DND-41 (cell line): ENCODE data around the gene C12orf75.
"Not testable (repeated sequence)": the region's sequence is repeated elsewhere in the genome, so short reads cannot be mapped to it uniquely, and the experiment has no call there.

Experiments
- ATAC-seq: fragments of 200-7000 bp; cut with Tn5 transposase; 3 replicates; pipeline ENCODE4 v1.9.1; 2021; ENCODE audit warnings: low read depth; ENCODE audit not compliant: insufficient read depth
- DNase-seq: peaks from one replicate; pipeline ENCODE4 v3.0.0-alpha.2; 2020
- H2AFZ ChIP-seq: 2 replicates; pipeline ENCODE4 v1.6.0; 2012; ENCODE audit warnings: low read depth, low read length
- H3K27ac ChIP-seq: 2 replicates; pipeline ENCODE4 v1.5.1; 2012; ENCODE audit warnings: low read length, inconsistent platforms
- H3K27me3 ChIP-seq: fragments of 200-600 bp; sonication (generic); 2 replicates; pipeline ENCODE4 v1.6.0; 2012; ENCODE audit warnings: low read length, mild to moderate bottlenecking, inconsistent platforms; ENCODE audit not compliant: insufficient read depth, poor library complexity
- H3K36me3 ChIP-seq: 2 replicates; pipeline ENCODE4 v1.5.1; 2012; ENCODE audit warnings: low read length, inconsistent platforms; ENCODE audit not compliant: insufficient read depth
- H3K4me1 ChIP-seq: 2 replicates; pipeline ENCODE4 v1.5.1; 2012; ENCODE audit warnings: mild to moderate bottlenecking, low read length; ENCODE audit not compliant: insufficient read depth
- H3K4me2 ChIP-seq: 2 replicates; pipeline ENCODE4 v1.6.0; 2012; ENCODE audit warnings: mild to moderate bottlenecking, moderate library complexity, low read length, inconsistent platforms; ENCODE audit not compliant: insufficient read depth
- H3K4me3 ChIP-seq, 2 experiments: fragments of 200-600 bp in 1 of 2; shearing (Covaris generic) in 1 of 2; 2 replicates each; pipeline ENCODE4 v1.5.1; 2012 to 2016; ENCODE audit warnings: inconsistent platforms in 2 of 2, low read length in 2 of 2, mild to moderate bottlenecking in 2 of 2, low read depth in 1 of 2, moderate library complexity in 1 of 2
- H3K79me2 ChIP-seq: 2 replicates; pipeline ENCODE4 v1.6.0; 2012; ENCODE audit warnings: low read length, inconsistent platforms; ENCODE audit not compliant: insufficient read depth
- H3K9ac ChIP-seq: 2 replicates; pipeline ENCODE4 v1.6.0; 2012; ENCODE audit warnings: low read depth, mild to moderate bottlenecking, inconsistent platforms, low read length, moderate library complexity
- H3K9me3 ChIP-seq: 2 replicates; pipeline ENCODE4 v1.5.1; 2012; ENCODE audit warnings: low read length, moderate library complexity, mild to moderate bottlenecking, inconsistent platforms; ENCODE audit not compliant: insufficient read depth, severe bottlenecking
- H4K20me1 ChIP-seq: 2 replicates; pipeline ENCODE4 v1.6.0; 2012; ENCODE audit warnings: low read length; ENCODE audit not compliant: insufficient read depth
- EZH2 ChIP-seq: IDR thresholded peaks from 3 replicates; pipeline ENCODE4 v1.6.1; 2012; ENCODE audit warnings: borderline replicate concordance, low read depth, mild to moderate bottlenecking, moderate library complexity, low read length, inconsistent platforms; ENCODE audit not compliant: severe bottlenecking
- TF ChIP-seq, protein P1 (sequence below): IDR thresholded peaks from 2 replicates; pipeline ENCODE4 v1.5.1; 2012; ENCODE audit warnings: borderline replicate concordance, low read length, moderate library complexity, mild to moderate bottlenecking; ENCODE audit not compliant: poor library complexity, severe bottlenecking; ENCODE audit errors: extremely low read depth

Gene C12orf75

DNA sequence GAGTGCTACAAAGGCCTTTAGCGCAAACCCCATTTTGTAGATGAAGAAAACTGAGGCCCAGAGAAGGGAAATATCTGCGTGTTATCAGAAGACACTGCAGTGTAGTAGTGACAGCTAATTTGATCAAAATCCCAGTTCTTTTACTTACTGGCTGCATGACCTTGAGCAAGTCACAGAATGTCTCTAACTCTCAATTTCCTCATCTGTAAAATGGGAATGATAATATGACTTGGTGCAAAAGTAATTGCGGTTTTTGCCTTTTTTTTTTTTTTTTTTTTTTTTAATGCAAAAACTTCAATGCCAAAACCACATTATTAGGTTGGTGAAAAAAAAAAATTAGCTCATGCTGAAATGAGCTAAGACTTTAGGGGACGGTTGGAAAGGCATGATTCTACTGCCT lies 69.7 kb downstream of the C12orf75 start:
- ATAC-seq (no peak), DNase-seq (no peak)
- H3K4me2 ChIP-seq: no peak overlapping the region
- H2AFZ ChIP-seq: no peak overlapping the region
- H3K27ac ChIP-seq: no peak overlapping the region
- TF ChIP-seq, protein P1, sequence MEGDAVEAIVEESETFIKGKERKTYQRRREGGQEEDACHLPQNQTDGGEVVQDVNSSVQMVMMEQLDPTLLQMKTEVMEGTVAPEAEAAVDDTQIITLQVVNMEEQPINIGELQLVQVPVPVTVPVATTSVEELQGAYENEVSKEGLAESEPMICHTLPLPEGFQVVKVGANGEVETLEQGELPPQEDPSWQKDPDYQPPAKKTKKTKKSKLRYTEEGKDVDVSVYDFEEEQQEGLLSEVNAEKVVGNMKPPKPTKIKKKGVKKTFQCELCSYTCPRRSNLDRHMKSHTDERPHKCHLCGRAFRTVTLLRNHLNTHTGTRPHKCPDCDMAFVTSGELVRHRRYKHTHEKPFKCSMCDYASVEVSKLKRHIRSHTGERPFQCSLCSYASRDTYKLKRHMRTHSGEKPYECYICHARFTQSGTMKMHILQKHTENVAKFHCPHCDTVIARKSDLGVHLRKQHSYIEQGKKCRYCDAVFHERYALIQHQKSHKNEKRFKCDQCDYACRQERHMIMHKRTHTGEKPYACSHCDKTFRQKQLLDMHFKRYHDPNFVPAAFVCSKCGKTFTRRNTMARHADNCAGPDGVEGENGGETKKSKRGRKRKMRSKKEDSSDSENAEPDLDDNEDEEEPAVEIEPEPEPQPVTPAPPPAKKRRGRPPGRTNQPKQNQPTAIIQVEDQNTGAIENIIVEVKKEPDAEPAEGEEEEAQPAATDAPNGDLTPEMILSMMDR: no peak
- TF ChIP-seq EZH2: no peak
- H4K20me1 ChIP-seq: no peaks in the 10 kb centered on the region
- no peaks in the 10 kb centered on the region for H3K27me3 ChIP-seq
- H3K36me3 ChIP-seq: no peaks in the 10 kb centered on the region
- H3K4me3 ChIP-seq: no peak overlapping the region
- H3K9me3 ChIP-seq: peaks cover 3% of the 10 kb centered on the region
- no peaks in the 10 kb centered on the region for H3K4me1 ChIP-seq
- no peaks in the 10 kb centered on the region for H3K79me2 ChIP-seq
- no peak overlapping the region for H3K9ac ChIP-seq

DNA sequence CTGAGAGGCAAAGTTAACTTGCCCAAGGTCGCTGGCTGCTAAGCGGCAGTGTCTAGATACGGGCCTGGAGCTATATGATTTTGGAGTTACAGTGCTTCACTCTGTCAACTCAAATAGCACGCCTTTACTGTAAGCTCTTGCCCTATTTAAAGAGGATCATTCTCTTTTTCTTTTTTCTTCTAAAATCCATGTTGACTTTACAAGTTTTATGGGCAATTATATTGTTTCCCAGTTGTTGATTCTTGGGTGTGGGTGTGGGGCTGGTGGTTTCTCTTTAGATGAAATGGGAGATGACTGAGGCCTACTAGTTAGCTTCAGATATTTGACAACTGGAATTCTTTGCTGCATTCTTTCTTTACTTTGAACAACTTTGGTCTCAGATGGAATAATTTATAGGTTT lies 70.7 kb downstream of the C12orf75 start:
- Histone ChIP-seq H3K9me3 (peaks cover 3% of the 10 kb centered on the region), H3K9ac (no peak overlapping the region), H3K4me3 (no peak overlapping the region), H3K79me2 (no peaks in the 10 kb centered on the region), H3K4me1 (no peaks in the 10 kb centered on the region), H3K4me2 (no peak overlapping the region), H4K20me1 (no peaks in the 10 kb centered on the region), H3K36me3 (no peaks in the 10 kb centered on the region), H3K27ac (no peak overlapping the region), H3K27me3 (no peaks in the 10 kb centered on the region), H2AFZ (no peak overlapping the region)
- no peak for TF ChIP-seq EZH2
- TF ChIP-seq, protein P1: no peak
- DNase-seq (no peak), ATAC-seq (no peak)

DNA sequence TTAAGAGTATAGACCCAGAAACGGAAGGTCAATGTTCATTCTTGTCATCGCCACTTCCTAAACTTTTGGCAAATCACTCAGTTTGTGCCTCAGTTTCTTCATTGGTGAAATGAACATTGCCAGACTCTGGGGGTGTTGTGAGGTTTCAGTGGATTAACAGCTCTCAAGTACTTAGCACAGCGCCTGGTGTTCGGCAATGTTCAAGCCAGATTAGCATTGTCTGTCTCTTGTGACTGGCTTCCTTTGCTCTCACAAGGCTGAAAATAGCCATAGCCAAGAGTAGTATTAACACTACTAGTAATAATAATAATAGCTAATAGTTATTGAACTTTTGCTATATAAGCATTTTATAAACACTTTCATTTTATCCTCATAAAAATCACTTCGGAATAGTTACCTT lies 71.9 kb downstream of the C12orf75 start:
- no peak for ATAC-seq
- Histone ChIP-seq H3K4me3 (no peak overlapping the region), H3K27me3 (no peaks in the 10 kb centered on the region), H3K4me2 (no peak overlapping the region), H3K79me2 (no peaks in the 10 kb centered on the region), H4K20me1 (no peaks in the 10 kb centered on the region), H3K4me1 (no peaks in the 10 kb centered on the region), H3K9ac (no peak overlapping the region), H3K27ac (no peak overlapping the region), H2AFZ (no peak overlapping the region), H3K9me3 (peaks cover 3% of the 10 kb centered on the region), H3K36me3 (no peaks in the 10 kb centered on the region)
- no peak for TF ChIP-seq EZH2
- TF ChIP-seq, protein P1: no peak
- DNase-seq: no peak

DNA sequence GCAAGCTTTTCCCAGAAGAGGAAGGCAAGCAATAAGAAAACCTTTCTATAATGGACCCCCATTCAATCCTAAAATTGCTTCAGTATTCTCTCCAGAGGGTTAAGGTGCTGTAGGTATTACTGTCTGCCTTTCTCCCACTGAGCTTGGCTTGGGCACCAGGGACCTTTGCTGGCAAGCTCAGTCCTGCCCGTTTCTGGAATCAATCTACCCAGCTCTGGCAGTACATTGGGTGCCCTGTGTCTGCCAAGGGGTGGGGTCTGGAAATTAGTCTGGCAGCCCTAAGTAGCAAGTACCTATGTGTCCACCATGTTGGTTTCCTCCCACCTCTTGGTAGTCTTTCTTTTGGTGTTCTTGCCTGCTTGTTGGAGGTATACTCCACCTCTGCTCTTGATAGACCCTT lies 72.6 kb downstream of the C12orf75 start:
- Histone ChIP-seq H3K4me2 (no peak overlapping the region), H3K9me3 (peaks cover 3% of the 10 kb centered on the region), H3K27me3 (no peaks in the 10 kb centered on the region), H2AFZ (no peak overlapping the region), H3K4me1 (no peaks in the 10 kb centered on the region), H3K4me3 (no peak overlapping the region), H3K9ac (no peak overlapping the region), H4K20me1 (no peaks in the 10 kb centered on the region), H3K36me3 (no peaks in the 10 kb centered on the region), H3K79me2 (no peaks in the 10 kb centered on the region), H3K27ac (no peak overlapping the region)
- TF ChIP-seq EZH2: no peak
- TF ChIP-seq, protein P1: no peak
- ATAC-seq: no peak
- DNase-seq: no peak

DNA sequence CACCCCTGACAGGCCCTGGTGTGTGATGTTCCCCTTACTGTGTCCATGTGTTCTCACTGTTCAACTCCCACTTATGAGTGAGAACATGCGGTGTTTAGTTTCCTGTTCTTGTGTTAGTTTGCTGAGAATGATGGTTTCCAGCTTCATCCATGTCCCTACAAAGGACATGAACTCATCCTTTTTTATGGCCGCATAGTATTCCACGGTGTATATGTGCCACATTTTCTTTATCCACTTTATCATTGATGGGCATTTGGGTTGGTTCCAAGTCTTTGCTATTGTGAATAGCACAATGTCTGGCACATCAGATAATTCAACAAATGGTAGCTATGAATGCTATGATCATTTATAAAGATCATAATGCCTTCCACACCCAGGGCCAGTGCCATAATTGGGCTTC lies 73.6 kb downstream of the C12orf75 start:
- H3K4me1 ChIP-seq, H3K36me3 ChIP-seq, H3K27me3 ChIP-seq, H4K20me1 ChIP-seq, H3K4me3 ChIP-seq, ATAC-seq, H3K79me2 ChIP-seq, H3K27ac ChIP-seq, DNase-seq, H3K4me2 ChIP-seq, H2AFZ ChIP-seq, H3K9ac ChIP-seq, H3K9me3 ChIP-seq: not testable (repeated sequence)
